ENCODE measurements around the gene SCYGR4. TPM values are rescaled to one million over a fixed set of nuclear protein-coding genes. Genes with fewer than 3 reads are reported as not detected.

SCYGR4 gene
- not detected in 2 replicates for total RNA-seq

GRCh38 chr2:227617316-227618230 lies at the start of gene SCYGR4:
Gene SCYGR4 (plus strand): TSS chr2:227617498. CDS start chr2:227617498, 0 bp downstream.

GRCh38 chr2:227598835-227599503 lies 18.3 kb upstream of the SCYGR4 start, which contains the start of gene SCYGR2:
Gene SCYGR2 (plus strand): TSS chr2:227598893. CDS start chr2:227598893, 0 bp downstream.

GRCh38 chr2:227614740-227615139 lies 2.6 kb upstream of the SCYGR4 start, which contains the start of gene SCYGR3:
Gene SCYGR3 (minus strand): TSS chr2:227614840. CDS start chr2:227614840, 0 bp downstream.

GRCh38 chr2:227666631-227667170 lies 49.4 kb downstream of the SCYGR4 start, which contains the start of gene SCYGR5:
Gene SCYGR5 (plus strand): TSS chr2:227666804. CDS start chr2:227666804, 0 bp downstream.

Other genes starting within 250 kb of the SCYGR4 start
- gene TM4SF20, start 238.2 kb upstream of the SCYGR4 start, total RNA-seq, result not detected in 2 replicates
- not detected in 2 replicates for gene SCYGR1, start 229.5 kb upstream of the SCYGR4 start, total RNA-seq
- 67.0 and 79.0 TPM in 2 replicates for gene AGFG1, start 145.3 kb upstream of the SCYGR4 start, total RNA-seq
- gene SCYGR2, start 18.6 kb upstream of the SCYGR4 start, total RNA-seq, result not detected in 2 replicates
- not detected in 2 replicates for gene SCYGR3, start 2.7 kb upstream of the SCYGR4 start, total RNA-seq
- gene SCYGR5, start 49.3 kb downstream of the SCYGR4 start, total RNA-seq, result not detected in 2 replicates
- not detected in 2 replicates for gene SLC19A3, start 100.5 kb downstream of the SCYGR4 start, total RNA-seq
- gene SCYGR6, start 107.3 kb downstream of the SCYGR4 start, total RNA-seq, result not detected in 2 replicates
- gene SCYGR7, start 110.8 kb downstream of the SCYGR4 start, total RNA-seq, result not detected in 2 replicates
- gene SCYGR8, start 128.4 kb downstream of the SCYGR4 start, total RNA-seq, result not detected in 2 replicates
- gene CCL20, start 196.3 kb downstream of the SCYGR4 start, total RNA-seq, result 4.6 and 6.5 TPM in 2 replicates